ENCODE results near the gene RNF115. TPM values are rescaled to one million over a fixed set of nuclear protein-coding genes. Genes with fewer than 3 reads are reported as not detected.
A peak's percentile ranks its signal among the peaks of the same experiment; 100 is the strongest.

Gene RNF115
- polyA plus RNA-seq, 3 donors, result 3.5 to 5.4 (median 5.2) TPM

GRCh38 chr1:145750426-145750825 is 73.5 kb downstream of the RNF115 start:
- Histone ChIP-seq H3K79me2 (ENCODE audit: insufficient read depth, low read length) (no peaks in the 10 kb centered on the region), H3K9ac (ENCODE audit: insufficient read depth, low read length, poor library complexity, severe bottlenecking) (no peak overlapping the region), H3K36me3 (replicated peaks in 1 of 2; ENCODE audit: control insufficient read depth in 1 of 2, insufficient read depth in 2 of 2, low read length in 2 of 2) (peaks cover 36 to 83% of the 10 kb centered on the region in 2 donors), H3K4me3 (replicated peaks in 1 of 3; ENCODE audit: low read depth in 2 of 3, low read length in 3 of 3) (no peak overlapping the region), H2AFZ (ENCODE audit: insufficient read depth, low read depth, low read length, poor library complexity, severe bottlenecking) (no peak overlapping the region), H3K4me2 (replicated peaks; ENCODE audit: extremely low read depth, low read length, poor library complexity, severe bottlenecking) (no peak overlapping the region), H3K27me3 (ENCODE audit: control insufficient read depth in 2 of 2, insufficient read depth in 2 of 2, low read length in 2 of 2) (no peaks in the 10 kb centered on the region), H3K27ac (ENCODE audit: low read depth in 1 of 2, low read length in 2 of 2) (no peak overlapping the region), H3K4me1 (ENCODE audit: control insufficient read depth in 1 of 2, insufficient read depth in 2 of 2, low read length in 2 of 2) (peaks cover 12 to 13% of the 10 kb centered on the region in 2 donors), H4K20me1 (ENCODE audit: insufficient read depth, low read length) (no peaks in the 10 kb centered on the region), H3K9me3 (replicated peaks in 1 of 2; ENCODE audit: control insufficient read depth in 1 of 2, insufficient read depth in 1 of 2, low read length in 2 of 2) (no peaks in the 10 kb centered on the region)
- Mint-ChIP-seq H3K27ac (no peak overlapping the region), H3K27me3 (ENCODE audit: low read depth in 3 of 3) (peaks cover 0 to under 1% (median 0%) of the 10 kb centered on the region in 3 donors), H3K4me1 (peaks cover 28% of the 10 kb centered on the region), H3K9me3 (no peaks in the 10 kb centered on the region), H3K4me3 (no peak overlapping the region), H3K36me3 (peaks cover 77 to 86% of the 10 kb centered on the region in 2 donors)
- no peak for DNase-seq
- intact Hi-C loops (cut with micrococcal nuclease), result no loop called here
- WGBS (ENCODE audit: insufficient coverage), result 100% methylated on average over 1 of the region's 5 CpGs
- TF ChIP-seq, protein P1, sequence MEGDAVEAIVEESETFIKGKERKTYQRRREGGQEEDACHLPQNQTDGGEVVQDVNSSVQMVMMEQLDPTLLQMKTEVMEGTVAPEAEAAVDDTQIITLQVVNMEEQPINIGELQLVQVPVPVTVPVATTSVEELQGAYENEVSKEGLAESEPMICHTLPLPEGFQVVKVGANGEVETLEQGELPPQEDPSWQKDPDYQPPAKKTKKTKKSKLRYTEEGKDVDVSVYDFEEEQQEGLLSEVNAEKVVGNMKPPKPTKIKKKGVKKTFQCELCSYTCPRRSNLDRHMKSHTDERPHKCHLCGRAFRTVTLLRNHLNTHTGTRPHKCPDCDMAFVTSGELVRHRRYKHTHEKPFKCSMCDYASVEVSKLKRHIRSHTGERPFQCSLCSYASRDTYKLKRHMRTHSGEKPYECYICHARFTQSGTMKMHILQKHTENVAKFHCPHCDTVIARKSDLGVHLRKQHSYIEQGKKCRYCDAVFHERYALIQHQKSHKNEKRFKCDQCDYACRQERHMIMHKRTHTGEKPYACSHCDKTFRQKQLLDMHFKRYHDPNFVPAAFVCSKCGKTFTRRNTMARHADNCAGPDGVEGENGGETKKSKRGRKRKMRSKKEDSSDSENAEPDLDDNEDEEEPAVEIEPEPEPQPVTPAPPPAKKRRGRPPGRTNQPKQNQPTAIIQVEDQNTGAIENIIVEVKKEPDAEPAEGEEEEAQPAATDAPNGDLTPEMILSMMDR (IDR thresholded peaks at IDR 0.05), result no peak

DNA sequence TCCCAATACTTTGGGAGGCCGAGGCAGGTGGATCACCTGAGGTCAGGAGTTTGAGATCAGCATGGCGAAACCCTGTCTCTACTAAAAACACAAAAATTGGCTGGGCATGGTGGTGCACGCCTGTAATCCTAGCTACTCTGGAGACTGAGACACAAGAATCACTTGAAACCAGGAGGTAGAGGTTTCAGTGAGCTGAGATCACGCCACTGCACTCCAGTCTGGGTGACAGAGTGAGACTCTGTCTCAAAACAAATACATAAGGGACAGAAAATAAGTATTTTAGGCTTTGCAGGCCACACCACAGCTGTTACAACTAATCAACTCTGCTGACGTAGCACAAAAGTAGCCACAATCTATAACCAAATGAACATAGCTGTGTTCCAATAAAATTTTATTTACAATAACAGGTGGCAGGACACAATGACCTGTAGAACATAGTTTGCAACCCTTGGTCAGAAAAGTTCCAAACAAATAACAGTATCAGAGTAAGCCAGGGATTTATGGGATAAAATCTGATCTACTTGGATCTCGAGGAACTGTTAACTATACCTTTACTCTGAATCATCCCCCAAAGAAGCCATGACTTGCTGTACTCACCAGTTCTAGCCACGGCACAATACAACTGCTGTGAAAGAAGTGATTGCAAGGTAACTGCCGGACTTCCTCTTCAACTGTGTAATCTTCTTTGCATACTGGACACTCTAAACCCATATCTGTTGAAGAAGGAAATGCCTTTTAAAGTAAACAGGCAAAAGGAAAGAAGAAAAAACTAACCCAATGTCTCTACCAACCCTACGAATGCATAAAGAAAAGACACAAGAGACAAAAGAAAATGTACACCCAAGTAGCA is 76.3 kb downstream of the RNF115 start:
- Histone ChIP-seq H3K4me1 (ENCODE audit: control insufficient read depth in 1 of 2, insufficient read depth in 2 of 2, low read length in 2 of 2) (peaks cover 12 to 13% of the 10 kb centered on the region in 2 donors), H3K27ac (ENCODE audit: low read depth in 1 of 2, low read length in 2 of 2) (peak overlapping the region in 1 of 2 donors; percentile 43), H3K79me2 (ENCODE audit: insufficient read depth, low read length) (no peaks in the 10 kb centered on the region), H3K4me2 (replicated peaks; ENCODE audit: extremely low read depth, low read length, poor library complexity, severe bottlenecking) (no peak overlapping the region), H3K4me3 (replicated peaks in 1 of 3; ENCODE audit: low read depth in 2 of 3, low read length in 3 of 3) (no peak overlapping the region), H2AFZ (ENCODE audit: insufficient read depth, low read depth, low read length, poor library complexity, severe bottlenecking) (no peak overlapping the region), H3K27me3 (ENCODE audit: control insufficient read depth in 2 of 2, insufficient read depth in 2 of 2, low read length in 2 of 2) (no peaks in the 10 kb centered on the region), H4K20me1 (ENCODE audit: insufficient read depth, low read length) (no peaks in the 10 kb centered on the region), H3K36me3 (replicated peaks in 1 of 2; ENCODE audit: control insufficient read depth in 1 of 2, insufficient read depth in 2 of 2, low read length in 2 of 2) (peaks cover 51 to 96% of the 10 kb centered on the region in 2 donors), H3K9me3 (replicated peaks in 1 of 2; ENCODE audit: control insufficient read depth in 1 of 2, insufficient read depth in 1 of 2, low read length in 2 of 2) (no peaks in the 10 kb centered on the region), H3K9ac (ENCODE audit: insufficient read depth, low read length, poor library complexity, severe bottlenecking) (no peak overlapping the region)
- no peaks in the 10 kb centered on the region for H3K27me3 Mint-ChIP-seq (ENCODE audit: low read depth in 3 of 3)
- intact Hi-C loops (cut with micrococcal nuclease), result no loop called here
- no peak overlapping the region for H3K4me3 Mint-ChIP-seq
- TF ChIP-seq, protein P1 (IDR thresholded peaks at IDR 0.05), result no peak
- H3K36me3 Mint-ChIP-seq, result peaks cover 83 to 89% of the 10 kb centered on the region in 2 donors
- no peak for DNase-seq
- 92% methylated on average over 2 of the region's 9 CpGs for WGBS (ENCODE audit: insufficient coverage)
- H3K27ac Mint-ChIP-seq, result peak overlapping the region in 4 of 7 donors; percentile 7 to 57 (median 36)
- H3K4me1 Mint-ChIP-seq, result peaks cover 28% of the 10 kb centered on the region
- no peaks in the 10 kb centered on the region for H3K9me3 Mint-ChIP-seq
